Heart left ventricle (tissue), 16 donors: ENCODE results near the gene IFI27. TPM values are rescaled to one million over a fixed set of nuclear protein-coding genes. Genes with fewer than 3 reads are reported as not detected.

Experiments used
- ATAC-seq, 4 donors: fragments of 200-7000 bp; cut with Tn5 transposase; one replicate each; pipeline ENCODE4 v1.9.1; 2020 to 2022; ENCODE audit warnings: moderate library complexity in 4 of 4, mild to moderate bottlenecking in 3 of 4, moderate number of reproducible peaks in 1 of 4
- DNase-seq, 5 donors: peaks; one replicate each; pipeline ENCODE4 v3.0.0-alpha.2; 2020
- H3K27ac ChIP-seq, 12 donors: fragments of 200-600 bp; sonication (generic) in 4 of 12; one replicate each; pipeline versions ENCODE4 v1.5.0 to v1.8.0; 2016 to 2022; ENCODE audit warnings: mild to moderate bottlenecking in 2 of 12
- H3K27me3 ChIP-seq, 9 donors: fragments of 200-600 bp; sonication (generic) in 2 of 9; one replicate each; pipeline versions ENCODE4 v1.5.1 to v1.8.0; 2016 to 2022; ENCODE audit warnings: mild to moderate bottlenecking in 3 of 9
- H3K36me3 ChIP-seq, 9 donors: fragments of 200-600 bp; sonication (generic) in 2 of 9; one replicate each; pipeline versions ENCODE4 v1.5.0 to v1.8.0; 2018 to 2022; ENCODE audit warnings: mild to moderate bottlenecking in 2 of 9
- H3K4me1 ChIP-seq, 12 donors: fragments of 200-600 bp; sonication (generic) in 4 of 12; one replicate each; pipeline versions ENCODE4 v1.5.0 to v1.8.0; 2016 to 2022; ENCODE audit warnings: mild to moderate bottlenecking in 3 of 12
- H3K4me3 ChIP-seq, 12 donors: fragments of 200-600 bp; sonication (generic) in 4 of 12; one replicate each; pipeline versions ENCODE4 v1.5.0 to v1.8.0; 2017 to 2022; ENCODE audit warnings: mild to moderate bottlenecking in 9 of 12, moderate library complexity in 4 of 12
- H3K9me3 ChIP-seq, 12 donors: fragments of 200-600 bp; sonication (generic) in 4 of 12; one replicate each; pipeline versions ENCODE4 v1.5.0 to v1.8.0; 2016 to 2022; ENCODE audit warnings: mild to moderate bottlenecking in 1 of 12
- CTCF ChIP-seq, 12 donors: fragments of 200-600 bp; sonication (generic) in 4 of 12; IDR thresholded peaks; one replicate each; pipeline versions ENCODE4 v1.5.0 to v1.8.0; 2018 to 2022; ENCODE audit warnings: antibody characterized with exemption in 12 of 12, mild to moderate bottlenecking in 5 of 12
- POLR2A ChIP-seq, 2 donors: fragments of 450-650 bp; IDR thresholded peaks; one replicate each; pipeline ENCODE4 v1.6.1; 2017; ENCODE audit warnings: antibody characterized with exemption in 2 of 2, mild to moderate bottlenecking in 2 of 2, moderate library complexity in 2 of 2
- WGBS, 4 donors: extraction: QIAGEN DNeasy Blood & Tissue Kit in 2 of 4; methylation state at CpG; one replicate each; pipeline versions ENCODE4 v1.1.5 to v1.1.7; 2013 to 2018; 5-methylcytosine and 5-hydroxymethylcytosine counted together
- intact Hi-C, 10 donors: fragments of 100-400 bp; cut with DNase I; formaldehyde crosslinking; loops; one replicate each; pipeline versions ENCODE4 v1.11.1 to v1.14.2; 2022
- polyA plus RNA-seq, 2 donors: library from polyadenylated mRNA; stranded (reverse); fragments of 200-250 nt; gene quantifications; one replicate each; pipeline ENCODE4 v1.2.3, GENCODE V29; 2013
- total RNA-seq, 9 donors: library from RNA; depleted of rRNA in 2 of 9; stranded (reverse); fragments of >200 nt in 2 of 9; fragmentation: NEBNext Ultra II Directional in 3 of 9; extraction: Animal tissue kit (Norgen Biotek cat#: 25700) in 3 of 9; gene quantifications; one replicate each; pipeline versions ENCODE4 v1.1.0 to v1.2.4, GENCODE V29; 2016 to 2023
- donor health status: ischemic (EF 13 %, LVEDD 7.1; RV severe dilation, severe dysfunction).
- donor health status: healthy with polysubstance abuse.
- donor health status: DM: no; HTN: yes; CAD: no.
- donor health status: DM: no; HTN: no; CAD: no.
- donor health status: ischemic (EF 25% LVEDD 6.9; RV normal size, moderate dysfunction).
- donor health status: ischemic (EF 25% LVEDD 5.7; RV mildly dilated, moderate dysfunction).
- donor health status: healthy.
- donor health status: DM: yes; HTN: yes; CAD: no.
- donor health status: ischemic (EF 35%, LVEDD 5.7; RV mildly dilated, moderate dysfunction).
- donor health status: nonischemic (EF 11% LVEDD 7.7; RV severe dilation, severe dysfunction).
- donor health status: DM: yes; HTN: yes; CAD: no.
- donor health status: PGD.
- donor health status: ischemic (EF 29% LVEDD 5.4; RV normal size, mild dysfunction).
- donor health status: nonischemic (EF 23%, LVEDD 6.1; RV moderate dilation, normal function).

Gene IFI27
- total and polyA plus RNA-seq, 11 donors = 135 to 469 (median 262) TPM

- H3K4me1 ChIP-seq = peaks cover 0 to 13% (median 4%) of the 10 kb centered on the region in 12 donors
- TF ChIP-seq CTCF (IDR thresholded peaks at IDR 0.05) (no peak), POLR2A (IDR thresholded peaks at IDR 0.05) (no peak)
- DNase-seq = no peak
- no peak for ATAC-seq
- intact Hi-C loops = no loop called here
- no peaks in the 10 kb centered on the region for H3K9me3 ChIP-seq
- H3K36me3 ChIP-seq = no peaks in the 10 kb centered on the region
- H3K27ac ChIP-seq = no peak overlapping the region
- H3K27me3 ChIP-seq = peaks cover 0 to 13% (median 9%) of the 10 kb centered on the region in 9 donors
- no peak overlapping the region for H3K4me3 ChIP-seq
- WGBS, 4 donors = 83 to 92% (median 88%) methylated on average over 5 of the region's 5 CpGs
Observed at GRCh38 chr14:94162466-94162865, 51.9 kb downstream of the IFI27 start.

GRCh38 chr14:94163796-94164195 is 53.3 kb downstream of the IFI27 start:
- Histone ChIP-seq H3K36me3 (no peaks in the 10 kb centered on the region), H3K27me3 (peaks cover 0 to 13% (median 9%) of the 10 kb centered on the region in 9 donors), H3K4me3 (no peak overlapping the region), H3K9me3 (no peaks in the 10 kb centered on the region), H3K4me1 (peaks cover 0 to 13% (median 4%) of the 10 kb centered on the region in 12 donors), H3K27ac (no peak overlapping the region)
- intact Hi-C loops = no loop called here
- no peak for ATAC-seq
- 72 to 81% (median 80%) methylated on average over 5 of the region's 5 CpGs for WGBS, 4 donors
- DNase-seq = no peak
- no peak for TF ChIP-seq POLR2A (IDR thresholded peaks at IDR 0.05)
- no peak for TF ChIP-seq CTCF (IDR thresholded peaks at IDR 0.05)

- Histone ChIP-seq H3K36me3 (no peaks in the 10 kb centered on the region), H3K27me3 (peaks cover 0 to 13% (median 9%) of the 10 kb centered on the region in 9 donors), H3K9me3 (no peaks in the 10 kb centered on the region), H3K4me1 (peaks cover 0 to 13% (median 4%) of the 10 kb centered on the region in 12 donors), H3K27ac (no peak overlapping the region), H3K4me3 (no peak overlapping the region)
- DNase-seq = no peak
- no peak for ATAC-seq
- intact Hi-C loops = no loop called here
- WGBS, 4 donors = 37 to 60% (median 42%) methylated on average over 22 to 26 of the region's 26 CpGs
- TF ChIP-seq POLR2A (IDR thresholded peaks at IDR 0.05) = no peak
- TF ChIP-seq CTCF (IDR thresholded peaks at IDR 0.05) = no peak
Observed at GRCh38 chr14:94164685-94165431, 54.3 kb downstream of the IFI27 start.

- intact Hi-C loops = no loop called here
- no peak for TF ChIP-seq POLR2A (IDR thresholded peaks at IDR 0.05)
- TF ChIP-seq CTCF (IDR thresholded peaks at IDR 0.05) = no peak
- ATAC-seq (peak in 1 of 4 donors; percentile 39), DNase-seq (no peak)
- peaks cover 0 to 14% (median 9%) of the 10 kb centered on the region in 9 donors for H3K27me3 ChIP-seq
- H3K9me3 ChIP-seq = no peaks in the 10 kb centered on the region
- 57 to 88% (median 82%) methylated on average over 1 to 3 of the region's 3 CpGs for WGBS, 4 donors
- H3K36me3 ChIP-seq = no peaks in the 10 kb centered on the region
- no peak overlapping the region for H3K27ac ChIP-seq
- peaks cover 0 to 13% (median 4%) of the 10 kb centered on the region in 12 donors for H3K4me1 ChIP-seq
- no peak overlapping the region for H3K4me3 ChIP-seq
Observed at GRCh38 chr14:94165744-94166143, 55.2 kb downstream of the IFI27 start.

Other genes with a start within 250 kb of the IFI27 start
- not detected for gene FAM181A, start 183.4 kb upstream of the IFI27 start, total RNA-seq
- gene FAM181A, start 183.4 kb upstream of the IFI27 start, polyA plus RNA-seq = not detected
- 100 to 1,000 TPM in 8 of 9 donors, 10 to 100 TPM in 1; 95.8 to 411 (median 166) TPM for gene ASB2, start 134.2 kb upstream of the IFI27 start, total RNA-seq
- 100 to 1,000 TPM in 1 of 2 donors, 10 to 100 TPM in 1; 22.4 to 289 TPM for gene ASB2, start 134.2 kb upstream of the IFI27 start, polyA plus RNA-seq
- gene CCDC197, start 113.4 kb upstream of the IFI27 start, total RNA-seq = 1 to 10 TPM in 3 of 9 donors, under 1 TPM in 3, not detected in 3; 0.26 to 1.4 (median 0.95) TPM
- gene CCDC197, start 113.4 kb upstream of the IFI27 start, polyA plus RNA-seq = under 1 TPM in 1 of 2 donors, not detected in 1; 0.23 TPM
- gene OTUB2, start 84.4 kb upstream of the IFI27 start, total RNA-seq = under 1 TPM; 0.09 to 0.60 (median 0.38) TPM
- under 1 TPM; 0.19 to 0.50 TPM for gene OTUB2, start 84.4 kb upstream of the IFI27 start, polyA plus RNA-seq
- 100 to 1,000 TPM; 161 to 268 (median 209) TPM for gene DDX24, start 29.5 kb upstream of the IFI27 start, total RNA-seq
- gene DDX24, start 29.5 kb upstream of the IFI27 start, polyA plus RNA-seq = 100 to 1,000 TPM; 113 to 123 TPM
- gene IFI27L1, start 29.4 kb upstream of the IFI27 start, total RNA-seq = 10 to 100 TPM in 7 of 9 donors, 1 to 10 TPM in 2; 8.9 to 30.8 (median 16.0) TPM
- 10 to 100 TPM; 19.4 to 45.0 TPM for gene IFI27L1, start 29.4 kb upstream of the IFI27 start, polyA plus RNA-seq
- gene IFI27L2, start 18.9 kb downstream of the IFI27 start, total RNA-seq = 100 to 1,000 TPM in 1 of 9 donors, 10 to 100 TPM in 8; 44.8 to 102 (median 61.4) TPM
- 10 to 100 TPM; 68.9 to 71.3 TPM for gene IFI27L2, start 18.9 kb downstream of the IFI27 start, polyA plus RNA-seq
- gene PPP4R4, start 63.6 kb downstream of the IFI27 start, total RNA-seq = 1 to 10 TPM in 1 of 9 donors, under 1 TPM in 3, not detected in 5; 0.06 to 1.0 (median 0.66) TPM
- under 1 TPM in 1 of 2 donors, not detected in 1; 0.40 TPM for gene PPP4R4, start 63.6 kb downstream of the IFI27 start, polyA plus RNA-seq
- gene SERPINA10, start 182.5 kb downstream of the IFI27 start, total RNA-seq = not detected
- gene SERPINA10, start 182.5 kb downstream of the IFI27 start, polyA plus RNA-seq = not detected
- gene SERPINA6, start 212.6 kb downstream of the IFI27 start, total RNA-seq = not detected
- gene SERPINA6, start 212.6 kb downstream of the IFI27 start, polyA plus RNA-seq = not detected